A549 treated with ZK216348 at 1 μM for 4 hours (cell line): ENCODE data around the gene ACD. TPM values are rescaled to one million over a fixed set of nuclear protein-coding genes. Genes with fewer than 3 reads are reported as not detected.

Experiments used
- total RNA-seq: library from RNA; stranded (reverse); fragments of 200-300 nt; extraction: Qiagen RNA extraction; gene quantifications from 5 replicates; pipeline ENCODE4 v1.2.3, GENCODE V29; 2022; ENCODE audit warnings: low read depth

ACD gene
- total RNA-seq: 25.0 to 37.0 TPM (median 35.2 TPM) in 5 replicates

DNA sequence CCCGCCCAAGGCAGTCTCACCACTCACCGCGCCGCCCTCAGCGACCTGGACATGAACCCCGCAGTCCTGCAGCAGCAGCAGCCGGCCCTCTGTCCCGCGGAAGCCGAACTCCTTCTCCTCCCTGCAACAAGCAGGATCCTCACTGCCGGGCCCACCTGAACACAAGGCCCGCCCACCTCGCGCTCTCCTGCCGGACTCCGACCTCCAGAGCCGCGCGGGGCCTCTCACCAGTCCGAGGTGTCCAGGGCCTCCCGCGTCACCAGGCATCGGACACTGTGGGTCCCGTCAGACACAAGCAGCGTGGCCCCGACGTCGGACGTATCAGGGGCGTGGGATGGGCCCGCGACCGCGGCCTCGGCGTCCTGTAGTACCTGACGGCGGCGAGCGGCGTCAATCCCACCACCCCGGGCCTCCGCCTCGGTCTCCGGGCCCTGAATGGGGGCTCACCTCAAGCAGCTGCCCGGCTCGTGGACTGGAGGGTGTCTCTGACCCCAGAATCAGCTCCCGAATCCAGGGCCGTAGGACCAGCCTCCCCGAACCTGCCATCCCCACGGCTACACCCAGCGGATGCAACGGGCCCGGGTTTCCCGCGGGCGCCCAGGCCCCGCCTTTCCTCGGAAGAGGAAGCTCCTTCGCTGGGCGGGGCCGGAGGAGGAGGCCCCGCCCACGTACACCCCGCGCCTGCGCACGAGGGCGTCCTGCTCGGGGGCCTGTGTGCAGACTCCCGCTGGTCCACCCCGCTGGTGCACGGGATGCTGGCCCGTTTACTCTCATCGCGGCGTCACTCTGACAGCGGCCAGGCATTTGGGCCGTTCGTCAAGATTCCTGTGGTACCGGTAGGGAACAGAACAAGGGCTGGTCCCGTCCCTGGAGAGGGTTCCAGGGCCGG lies at the start of gene ACD:
Gene ACD, minus strand, starts transcription at position 586 of the 889 bp plus-strand sequence. Its CDS starts 40 bp downstream, at position 546.

DNA sequence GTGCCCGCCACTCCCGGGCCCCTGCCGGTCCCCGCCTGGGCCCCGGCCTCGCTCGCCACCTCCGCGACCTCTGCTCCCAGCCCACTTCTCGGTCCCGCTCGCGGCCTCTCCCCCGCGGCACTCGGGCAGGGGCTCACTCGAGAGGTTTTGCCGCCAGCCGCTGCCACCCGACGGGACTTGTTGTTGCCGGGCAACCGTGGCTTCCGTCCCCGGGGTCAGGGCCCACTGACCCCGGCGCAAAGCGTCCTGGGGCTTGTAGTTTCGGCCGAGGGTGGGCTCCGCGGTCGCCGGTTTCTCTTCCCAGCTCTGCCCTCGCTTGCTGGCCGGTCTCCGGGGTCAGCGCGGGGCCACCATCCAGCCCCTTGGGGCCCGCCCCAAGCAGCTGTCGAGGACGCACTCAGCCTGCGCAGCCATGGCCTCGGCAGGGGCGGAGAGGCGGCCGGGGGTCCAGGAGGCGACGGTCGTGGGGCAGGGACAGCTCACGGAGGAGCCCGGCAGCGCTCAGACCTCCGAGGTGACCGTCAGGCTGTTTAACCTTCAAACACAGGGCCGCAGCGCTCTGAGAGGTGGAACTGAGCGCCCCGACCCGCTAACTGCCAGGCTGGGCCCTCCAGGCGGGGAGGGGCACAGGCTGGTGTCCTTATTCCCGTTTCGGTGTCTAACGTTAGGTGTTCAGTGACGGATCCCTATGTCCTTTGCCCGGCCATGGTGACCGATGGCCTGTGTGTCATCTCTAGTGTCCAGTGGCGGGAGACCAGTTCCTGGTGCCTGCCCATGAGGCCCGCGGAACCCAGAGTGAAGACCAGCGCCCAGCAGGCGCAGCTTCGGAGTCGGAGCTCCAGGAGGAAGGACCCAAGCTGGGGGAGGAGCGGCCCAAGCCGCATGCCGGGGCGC lies 6.7 kb upstream of the ACD start, which contains the start of the genes C16orf86 and ENKD1:
Gene C16orf86, plus strand, starts transcription at position 256 of the 894 bp plus-strand sequence. Its CDS starts 157 bp downstream, at position 413.
Gene ENKD1, minus strand, starts transcription at position 192 of the 894 bp plus-strand sequence. CDS start 308 bp downstream, outside the sequence.

DNA sequence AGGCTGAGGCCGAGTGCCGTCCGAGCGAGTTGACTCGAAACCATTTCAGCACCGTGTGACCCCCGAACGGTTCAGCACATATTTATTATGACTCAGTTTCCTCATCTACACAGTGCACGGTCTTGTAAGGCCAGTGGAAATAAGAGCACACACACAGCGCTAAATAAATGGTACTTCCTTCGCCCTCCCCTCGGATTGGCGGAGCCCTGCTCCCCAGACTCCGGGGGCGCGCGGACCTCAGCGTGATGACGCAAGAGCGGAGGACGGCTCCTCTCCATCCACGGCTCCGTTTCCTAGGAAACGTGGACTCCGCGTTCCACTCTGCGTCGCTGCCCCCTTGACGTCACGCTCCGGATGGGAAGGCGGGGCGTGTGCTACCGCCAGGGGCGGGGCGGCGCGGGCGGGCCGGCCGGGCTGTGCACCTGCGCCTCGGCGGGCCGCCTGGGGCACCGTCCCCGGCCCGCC lies 536 bp upstream of the ACD start, which contains the start of gene PARD6A:
Gene PARD6A, plus strand, starts transcription at position 397 of the 465 bp plus-strand sequence. CDS start 79 bp downstream, outside the sequence.

Other genes with a start within 250 kb of the ACD start
- 3.7 to 7.1 TPM (median 5.9 TPM) in 5 replicates for gene ZDHHC1, start 243.8 kb downstream of the ACD start, total RNA-seq
- 1.4 to 1.7 TPM (median 1.6 TPM) in 5 replicates for gene HSD11B2, start 229.1 kb downstream of the ACD start, total RNA-seq
- gene ATP6V0D1, start 179.1 kb downstream of the ACD start, total RNA-seq: 97.6 to 117 TPM (median 109 TPM) in 5 replicates
- not detected in 5 replicates for gene AGRP, start 176.7 kb downstream of the ACD start, total RNA-seq
- 28.9 to 50.3 TPM (median 43.1 TPM) in 5 replicates for gene RIPOR1, start 131.4 kb downstream of the ACD start, total RNA-seq
- 34.2 to 38.7 TPM (median 36.1 TPM) in 5 replicates for gene CTCF, start 97.7 kb downstream of the ACD start, total RNA-seq
- gene CARMIL2, start 15.1 kb downstream of the ACD start, total RNA-seq: 1.1 to 2.4 TPM (median 2.3 TPM) in 5 replicates
- gene PARD6A, start 700 bp upstream of the ACD start, total RNA-seq: 1.2 to 2.6 TPM (median 1.8 TPM) in 5 replicates
- gene ENKD1, start 6.5 kb upstream of the ACD start, total RNA-seq: 5.7 to 12.5 TPM (median 9.6 TPM) in 5 replicates
- 0.45 TPM in 1 of 5 replicates, not detected in the others for gene C16orf86, start 6.6 kb upstream of the ACD start, total RNA-seq
- 14.0 to 18.3 TPM (median 17.5 TPM) in 5 replicates for gene GFOD2, start 59.1 kb upstream of the ACD start, total RNA-seq
- 6.7 to 10.7 TPM (median 9.7 TPM) in 5 replicates for gene RANBP10, start 146.3 kb upstream of the ACD start, total RNA-seq
- 0.32 to 0.86 TPM (median 0.43 TPM) in 5 replicates for gene TSNAXIP1, start 146.6 kb upstream of the ACD start, total RNA-seq
- gene THAP11, start 182.1 kb upstream of the ACD start, total RNA-seq: 25.2 to 46.3 TPM (median 44.5 TPM) in 5 replicates
- 230 to 282 TPM (median 237 TPM) in 5 replicates for gene NUTF2, start 186.7 kb upstream of the ACD start, total RNA-seq
- gene CENPT, start 187.4 kb upstream of the ACD start, total RNA-seq: 21.4 to 32.5 TPM (median 28.4 TPM) in 5 replicates
- gene EDC4, start 212.8 kb upstream of the ACD start, total RNA-seq: 43.1 to 69.7 TPM (median 65.1 TPM) in 5 replicates
- 0.33 TPM in 1 of 5 replicates, not detected in the others for gene NRN1L, start 224.6 kb upstream of the ACD start, total RNA-seq
- gene PSKH1, start 233.0 kb upstream of the ACD start, total RNA-seq: 10.1 to 16.5 TPM (median 14.3 TPM) in 5 replicates